UCSD-AML1 (cell line): Measurements from ENCODE around the gene MRPL41.
"Not testable (repeated sequence)": the region's sequence is repeated elsewhere in the genome, so short reads cannot be mapped to it uniquely, and the experiment has no call there.

Experiments used
- DNase-seq: peaks from one replicate; lab custom pipeline; 2025; ENCODE audit not compliant: unreplicated experiment; lab: John Stamatoyannopoulos, UW

MRPL41 gene

GRCh38 chr9:137552022-137552768 is 516 bp downstream of the MRPL41 start:
- DNase-seq = no peak

- DNase-seq = not testable (repeated sequence)
These were observed 2.0 kb downstream of the MRPL41 start for GRCh38 chr9:137553654-137554053.

DNA sequence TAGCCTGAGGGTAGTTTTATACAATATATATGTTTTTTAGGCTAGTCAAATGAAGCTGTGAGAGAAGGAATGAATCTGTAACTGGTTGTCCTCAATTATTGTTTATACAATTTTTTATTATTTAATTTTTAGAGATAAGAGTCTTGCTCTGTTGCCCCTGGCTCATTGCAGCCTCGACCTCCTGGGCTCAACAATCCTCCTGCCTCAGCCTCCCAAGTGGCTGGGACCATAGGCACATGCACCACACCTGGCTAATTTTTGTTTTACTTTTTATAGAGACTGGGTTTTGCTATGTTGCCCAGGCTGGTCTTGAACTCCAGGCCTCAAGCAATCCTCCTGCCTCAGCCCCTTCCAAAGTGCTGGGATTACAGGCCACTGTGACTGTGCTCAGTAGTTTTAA is 2.7 kb downstream of the MRPL41 start:
- DNase-seq = no peak

- no peak for DNase-seq
These were observed 3.5 kb downstream of the MRPL41 start for GRCh38 chr9:137555179-137555578.

DNA sequence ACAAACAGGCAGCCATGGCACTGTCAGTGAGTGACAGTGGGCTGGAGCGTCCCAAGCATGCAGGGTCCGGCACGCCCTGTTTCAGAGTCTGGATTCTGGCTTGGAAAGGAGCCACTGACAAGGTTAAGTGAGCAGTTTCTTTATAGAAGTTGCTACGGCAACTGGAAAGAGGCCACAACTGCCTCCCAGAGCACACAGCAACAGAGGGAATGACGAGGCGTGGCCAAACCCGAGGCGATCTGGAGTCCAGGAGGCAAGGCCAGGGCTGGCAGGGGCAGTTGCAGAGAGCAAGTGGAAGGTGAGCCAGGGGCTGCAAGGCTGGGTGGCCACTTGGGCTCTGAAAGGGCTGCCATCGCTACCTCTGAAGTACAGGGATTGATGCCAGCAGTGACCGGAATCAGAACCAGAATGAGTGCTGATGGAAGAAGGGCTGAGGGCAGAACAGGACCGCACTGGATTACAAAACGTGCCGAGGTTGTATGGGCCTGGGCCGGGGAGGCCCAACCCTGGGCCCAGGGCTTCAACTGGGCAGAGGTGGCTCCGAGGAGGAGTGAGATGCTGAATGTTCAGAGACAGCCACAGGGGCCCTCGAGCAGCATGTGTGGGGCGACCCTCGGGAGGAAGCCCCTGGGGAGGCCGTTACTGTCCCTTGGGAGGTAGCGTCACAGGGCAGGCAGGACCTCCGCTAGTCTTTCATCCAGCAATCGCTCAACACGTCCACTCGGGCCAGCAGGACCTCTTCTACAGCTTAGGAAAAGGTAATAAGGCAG is 4.6 kb downstream of the MRPL41 start:
- DNase-seq = no peak

- DNase-seq = no peak
These were observed 6.4 kb downstream of the MRPL41 start for GRCh38 chr9:137558127-137558526.

- DNase-seq = no peak
These were observed 12.5 kb downstream of the MRPL41 start for GRCh38 chr9:137564134-137564533.

DNA sequence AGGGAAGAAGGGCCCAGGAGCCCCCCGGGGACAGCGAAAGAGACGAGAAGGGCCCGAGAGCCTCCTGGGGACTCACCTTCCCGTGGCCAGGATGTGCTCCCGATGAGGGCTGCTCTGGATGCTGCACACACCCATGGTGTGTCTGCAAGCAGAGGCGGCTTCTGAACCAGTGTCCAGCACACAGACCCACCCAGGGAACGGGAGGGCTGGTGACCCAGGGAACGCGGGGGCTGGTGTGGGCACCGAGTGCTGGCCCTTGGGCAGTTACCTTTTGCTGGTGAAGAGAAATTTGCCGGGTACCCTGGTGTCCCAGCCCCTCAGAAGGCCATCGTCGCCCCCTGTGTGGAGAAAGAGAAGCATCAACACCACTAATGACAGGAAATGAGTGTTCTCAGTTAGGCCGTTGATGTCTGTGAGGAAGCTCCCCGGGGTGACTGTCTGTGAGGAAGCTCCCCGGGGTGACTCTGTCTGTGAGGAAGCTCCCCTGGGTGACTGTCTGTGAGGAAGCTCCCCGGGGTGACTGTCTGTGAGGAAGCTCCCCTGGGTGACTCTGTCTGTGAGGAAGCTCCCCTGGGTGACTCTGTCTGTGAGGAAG is 13.2 kb downstream of the MRPL41 start:
- no peak for DNase-seq

GRCh38 chr9:137568445-137568844 is 16.8 kb downstream of the MRPL41 start:
- DNase-seq = not testable (repeated sequence)

- DNase-seq = no peak
These were observed 18.0 kb downstream of the MRPL41 start for GRCh38 chr9:137569609-137570203.

- no peak for DNase-seq
These were observed 18.9 kb downstream of the MRPL41 start for GRCh38 chr9:137570566-137570965.

DNA sequence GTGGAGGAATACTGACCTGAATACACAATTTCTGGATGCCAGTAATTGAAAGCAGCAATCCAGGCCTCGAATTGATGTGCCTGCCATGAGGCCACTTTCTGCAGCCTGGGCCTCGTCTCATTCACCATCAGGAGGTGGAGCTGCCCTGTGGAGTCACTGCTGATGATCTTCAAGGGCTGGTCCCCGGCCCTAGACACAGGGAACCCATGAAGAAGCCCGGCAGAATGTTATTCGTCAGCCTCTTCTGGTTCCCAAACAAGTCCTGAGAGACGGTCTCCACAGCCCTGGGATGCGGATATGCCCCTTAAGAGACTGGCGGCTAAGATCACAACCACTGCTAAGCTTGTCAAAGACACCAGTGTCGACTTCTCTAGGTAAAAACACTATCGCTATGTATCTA is 22.5 kb downstream of the MRPL41 start:
- no peak for DNase-seq

DNA sequence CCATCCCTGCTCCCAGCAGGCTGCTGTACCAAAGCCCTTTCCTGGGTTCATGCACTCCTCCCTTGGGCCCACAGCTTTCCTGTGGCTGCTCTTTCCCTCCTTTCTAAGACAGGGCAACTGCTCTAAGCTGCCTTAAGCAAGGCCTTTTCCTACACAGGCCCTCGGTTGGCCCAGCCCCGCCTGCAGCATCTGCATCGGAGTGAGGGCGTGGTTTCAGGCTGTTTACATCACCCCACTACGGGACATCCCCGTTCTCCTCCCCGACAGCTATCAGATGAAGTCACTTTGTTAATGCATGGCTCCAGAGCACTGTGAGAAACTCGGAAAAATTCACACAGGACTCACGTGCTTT is 23.7 kb downstream of the MRPL41 start:
- no peak for DNase-seq

DNA sequence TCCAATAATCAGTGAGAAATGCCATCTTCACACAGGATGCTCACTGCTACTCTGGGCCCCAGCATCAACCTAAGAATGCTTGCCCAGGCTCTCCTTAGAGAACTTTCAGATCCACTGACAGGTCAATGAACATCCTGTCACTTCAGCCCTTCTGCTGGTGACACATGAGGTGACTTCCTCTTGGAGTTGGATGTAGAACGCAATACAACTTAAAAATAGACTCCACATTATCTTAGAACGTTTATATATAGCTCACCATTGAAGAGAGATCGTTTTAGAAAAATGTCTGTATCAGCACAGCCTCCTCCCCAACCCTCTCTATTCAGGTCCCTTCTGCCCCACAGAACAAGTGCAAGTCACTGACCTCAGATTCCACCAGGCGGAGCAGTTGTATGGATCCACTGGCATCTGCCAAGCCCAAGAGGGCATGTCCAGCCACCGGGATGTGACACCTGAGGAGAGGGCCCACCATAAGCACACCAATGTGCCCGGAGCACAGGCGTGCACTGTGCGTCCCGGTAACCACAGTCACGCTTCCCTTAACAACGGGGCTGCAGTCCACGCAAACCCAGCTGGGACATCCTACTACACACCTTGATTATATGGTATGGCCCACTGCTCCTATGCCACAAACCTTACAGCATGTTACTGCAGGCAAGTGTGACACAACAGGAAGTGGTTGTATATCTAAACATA is 24.2 kb downstream of the MRPL41 start:
- no peak for DNase-seq

DNA sequence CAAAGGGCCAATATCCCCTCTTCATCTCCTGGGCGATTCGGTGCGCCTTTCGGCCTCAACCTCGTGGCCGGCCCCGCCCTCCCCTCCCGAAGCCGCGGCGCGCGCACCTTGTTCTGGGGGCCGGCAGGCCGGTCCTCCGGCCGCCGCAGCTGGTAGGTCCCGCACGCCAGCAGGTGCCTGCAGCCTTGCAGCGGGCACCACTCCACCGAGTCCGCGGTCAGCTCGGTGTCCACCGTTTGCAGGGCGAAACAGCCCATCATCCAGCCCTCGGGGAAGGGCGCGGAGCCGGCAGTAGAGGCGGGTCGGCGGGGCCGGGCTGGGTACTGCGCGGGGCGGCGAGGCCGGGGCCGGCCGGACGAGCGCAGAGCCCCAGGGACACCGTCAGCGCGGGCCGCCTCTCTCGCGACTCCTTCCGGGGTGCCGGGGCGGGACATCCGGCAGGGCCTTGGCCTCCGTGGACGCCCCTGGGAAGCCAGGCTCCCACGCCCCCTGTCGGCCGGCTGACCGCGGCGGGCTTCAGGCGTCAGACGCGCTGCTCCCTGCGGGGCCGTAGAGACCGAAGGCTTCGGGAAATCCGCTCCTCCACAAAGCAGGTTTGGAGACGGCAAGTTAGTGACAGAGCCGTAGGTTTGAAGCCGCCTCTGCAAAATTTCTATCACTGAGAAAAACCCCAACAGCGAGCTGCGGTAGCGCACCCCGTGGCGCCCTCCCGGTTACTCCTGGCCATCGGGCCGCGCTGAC is 27.0 kb downstream of the MRPL41 start, which contains the start of gene DPH7:
Gene DPH7 (minus strand): TSS at position 408 of the 741 bp plus-strand sequence. CDS start 148 bp downstream, at position 260.
- DNase-seq = peak; percentile 94

- no peak for DNase-seq
These were observed 27.6 kb downstream of the MRPL41 start for GRCh38 chr9:137579259-137579604.

- DNase-seq = no peak
These were observed 28.7 kb downstream of the MRPL41 start for GRCh38 chr9:137580209-137580953.

GRCh38 chr9:137580954-137581322 is 29.3 kb downstream of the MRPL41 start:
- no peak for DNase-seq

- DNase-seq = no peak
These were observed 29.9 kb downstream of the MRPL41 start for GRCh38 chr9:137581361-137582285.
